Gastrocnemius medialis (tissue), 4 donors: Measurements from ENCODE around the gene MAGEC2.

ENCODE experiments used
- POLR2A ChIP-seq, 2 donors: fragments of 450-650 bp; IDR thresholded peaks; one replicate each; pipeline ENCODE4 v1.6.1; 2017; ENCODE audit warnings: antibody characterized with exemption in 2 of 2, mild to moderate bottlenecking in 2 of 2, moderate library complexity in 2 of 2
- TF ChIP-seq, protein P1 (sequence below), 5 experiments: fragments of 450-650 bp in 3 of 5; fragments of 200-600 bp in 2 of 5; sonication (generic) in 2 of 5; IDR thresholded peaks in 4 of 5; conservative IDR thresholded peaks in 1 of 5; 1 replicate in 4 of 5; 2 replicates in 1 of 5; pipeline ENCODE4 v1.5.1; 2016 to 2019; ENCODE audit warnings: antibody characterized with exemption in 5 of 5, mild to moderate bottlenecking in 3 of 5, moderate library complexity in 3 of 5

DNA sequence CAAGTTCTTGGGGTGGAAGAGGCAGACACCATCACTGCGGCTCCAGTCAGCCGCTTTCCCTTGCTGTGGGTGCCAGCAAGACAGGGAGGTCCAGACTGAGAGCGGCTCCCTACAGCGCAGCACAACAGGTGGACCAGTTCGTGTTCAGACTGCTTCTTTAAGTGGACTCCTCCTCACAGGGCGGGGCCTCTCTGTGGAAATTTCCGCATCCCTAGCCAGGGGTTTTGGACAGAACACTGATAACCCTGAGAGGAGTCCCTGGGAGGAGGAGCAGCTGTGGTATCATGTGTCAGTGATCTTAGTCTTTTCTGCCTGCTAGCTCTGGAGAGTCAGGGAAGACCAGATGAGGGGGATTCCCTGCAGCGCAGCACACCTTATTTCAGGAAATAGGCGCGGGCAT lies 48.5 kb downstream of the MAGEC2 start:
- TF ChIP-seq POLR2A (IDR thresholded peaks at IDR 0.05), result no peak
- TF ChIP-seq, protein P1, sequence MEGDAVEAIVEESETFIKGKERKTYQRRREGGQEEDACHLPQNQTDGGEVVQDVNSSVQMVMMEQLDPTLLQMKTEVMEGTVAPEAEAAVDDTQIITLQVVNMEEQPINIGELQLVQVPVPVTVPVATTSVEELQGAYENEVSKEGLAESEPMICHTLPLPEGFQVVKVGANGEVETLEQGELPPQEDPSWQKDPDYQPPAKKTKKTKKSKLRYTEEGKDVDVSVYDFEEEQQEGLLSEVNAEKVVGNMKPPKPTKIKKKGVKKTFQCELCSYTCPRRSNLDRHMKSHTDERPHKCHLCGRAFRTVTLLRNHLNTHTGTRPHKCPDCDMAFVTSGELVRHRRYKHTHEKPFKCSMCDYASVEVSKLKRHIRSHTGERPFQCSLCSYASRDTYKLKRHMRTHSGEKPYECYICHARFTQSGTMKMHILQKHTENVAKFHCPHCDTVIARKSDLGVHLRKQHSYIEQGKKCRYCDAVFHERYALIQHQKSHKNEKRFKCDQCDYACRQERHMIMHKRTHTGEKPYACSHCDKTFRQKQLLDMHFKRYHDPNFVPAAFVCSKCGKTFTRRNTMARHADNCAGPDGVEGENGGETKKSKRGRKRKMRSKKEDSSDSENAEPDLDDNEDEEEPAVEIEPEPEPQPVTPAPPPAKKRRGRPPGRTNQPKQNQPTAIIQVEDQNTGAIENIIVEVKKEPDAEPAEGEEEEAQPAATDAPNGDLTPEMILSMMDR (IDR thresholded peaks at IDR 0.05 in 4 of 5, conservative IDR thresholded peaks at IDR 0.05 in 1 of 5), result no peak
